GM21367 (cell line): ENCODE data around the gene PHYH.

Experiments
- ATAC-seq: cut with Tn5 transposase; IDR thresholded peaks from one replicate; pipeline ENCODE4 v1.9.1; 2021; ENCODE audit not compliant: unreplicated experiment

PHYH gene

DNA sequence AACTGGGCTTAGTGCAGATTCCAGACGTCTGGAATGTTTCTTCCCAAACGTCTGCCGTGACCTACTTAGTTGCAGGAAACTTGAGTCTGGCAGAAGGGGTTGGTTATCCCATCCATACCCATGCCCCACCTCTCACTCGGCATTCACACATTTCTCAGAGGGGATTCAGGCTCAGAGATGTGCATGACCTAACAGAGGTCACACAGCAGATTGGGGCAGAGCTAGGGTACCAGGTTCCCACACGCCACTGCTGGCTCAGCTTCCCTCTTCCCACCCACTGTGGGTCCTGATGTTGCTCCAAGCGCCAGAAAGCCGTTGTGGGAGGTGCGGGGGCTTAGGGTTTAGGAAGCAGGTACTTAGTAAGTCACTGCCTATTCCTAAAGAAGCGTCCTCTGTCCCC, 68.7 kb downstream of the PHYH start:
- ATAC-seq: no peak
